Measurements from ENCODE around the gene DAD1. TPM values are rescaled to one million over a fixed set of nuclear protein-coding genes. Genes with fewer than 3 reads are reported as not detected.

DAD1 gene
- total and polyA plus RNA-seq, 7 experiments from 2014 or later: 68.8 to 777 (median 123) TPM

GRCh38 chr14:22551605-22551997, 37.4 kb downstream of the DAD1 start:
- CTCF ChIA-PET: interaction anchor here (0.6 to 3.0 kb wide), 8 partner anchors 9 to 429 kb away, joined by 3 to 16 read pairs (median 5); no protein-coding TSS in a partner anchor
- peak overlapping the region; percentile 93 to 99 (median 96) for H3K27ac Mint-ChIP-seq
- Histone ChIP-seq H3K4me1 (ENCODE audit: control insufficient read depth in 2 of 2, insufficient read depth in 2 of 2, low read length in 2 of 2) (peaks cover 92 to 93% of the 10 kb centered on the region in 2 donors), H3K36me3 (ENCODE audit: control insufficient read depth in 2 of 3, insufficient read depth in 3 of 3, low read length in 3 of 3) (peaks cover 54 to 60% (median 54%) of the 10 kb centered on the region in 3 experiments), H3K27ac (ENCODE audit: low read depth, low read length) (peak overlapping the region; percentile 96), H3K27me3 (ENCODE audit: control insufficient read depth in 2 of 2, insufficient read depth in 2 of 2, low read length in 2 of 2) (no peaks in the 10 kb centered on the region), H3K9me3 (ENCODE audit: control insufficient read depth in 2 of 3, low read length in 3 of 3) (no peaks in the 10 kb centered on the region), H3K4me3 (ENCODE audit: low read length) (peak overlapping the region; percentile 18)
- H3K4me1 Mint-ChIP-seq: peaks cover 71 to 97% (median 94%) of the 10 kb centered on the region in 7 donors
- POLR2A ChIA-PET: interaction anchor here (0.6 to 13.3 kb wide), 11 partner anchors 9 to 828 kb away, joined by 3 to 709 read pairs (median 7); no protein-coding TSS in a partner anchor
- peaks cover 0 to 4% (median 0%) of the 10 kb centered on the region in 5 donors for H3K27me3 Mint-ChIP-seq
- intact Hi-C loops (cut with micrococcal nuclease): loop anchor here in 1 of 2 donors (2.0 to 10.0 kb wide), 3 partner anchors 15 to 247 kb away; no protein-coding TSS in a partner anchor
- H3K36me3 Mint-ChIP-seq: peaks cover 36 to 69% (median 58%) of the 10 kb centered on the region in 5 donors
- DNase-seq (peak in 2 of 9 donors; percentile 33 to 42), ATAC-seq (no peak)
- H3K9me3 Mint-ChIP-seq: peaks cover 0 to 14% (median 0%) of the 10 kb centered on the region in 11 donors
- H3K4me3 Mint-ChIP-seq: peak overlapping the region; percentile 79 to 92 (median 82)

- DNase-seq (peak in 8 of 9 donors; percentile 54 to 86 (median 62)), ATAC-seq (peak; percentile 57)
- intact Hi-C loops (cut with micrococcal nuclease): loop anchor here (1.0 to 10.0 kb wide), 7 partner anchors 9 to 245 kb away; no protein-coding TSS in a partner anchor
- CTCF ChIA-PET: interaction anchor here (0.7 to 3.0 kb wide), 14 partner anchors 8 to 816 kb away, joined by 3 to 14 read pairs (median 4); no protein-coding TSS in a partner anchor
- Mint-ChIP-seq H3K36me3 (peaks cover 45 to 78% (median 70%) of the 10 kb centered on the region in 5 donors), H3K9me3 (peaks cover 0 to 10% (median 0%) of the 10 kb centered on the region in 11 donors), H3K27ac (peak overlapping the region; percentile 93 to 99 (median 96)), H3K4me3 (peak overlapping the region; percentile 79 to 92 (median 82)), H3K4me1 (peaks cover 67 to 98% (median 96%) of the 10 kb centered on the region in 7 donors), H3K27me3 (no peaks in the 10 kb centered on the region)
- peak overlapping the region; percentile 47 for H3K4me3 ChIP-seq (ENCODE audit: low read length)
- no peaks in the 10 kb centered on the region for H3K27me3 ChIP-seq (ENCODE audit: control insufficient read depth in 2 of 2, insufficient read depth in 2 of 2, low read length in 2 of 2)
- peaks cover 97 to 98% of the 10 kb centered on the region in 2 donors for H3K4me1 ChIP-seq (ENCODE audit: control insufficient read depth in 2 of 2, insufficient read depth in 2 of 2, low read length in 2 of 2)
- POLR2A ChIA-PET: interaction anchor here (0.6 to 13.3 kb wide), 16 partner anchors 8 to 838 kb away, joined by 3 to 709 read pairs (median 4); no protein-coding TSS in a partner anchor
- no peaks in the 10 kb centered on the region for H3K9me3 ChIP-seq (ENCODE audit: control insufficient read depth in 2 of 3, low read length in 3 of 3)
- peaks cover 54 to 73% (median 60%) of the 10 kb centered on the region in 3 experiments for H3K36me3 ChIP-seq (ENCODE audit: control insufficient read depth in 2 of 3, insufficient read depth in 3 of 3, low read length in 3 of 3)
- H3K27ac ChIP-seq (ENCODE audit: low read depth, low read length): peak overlapping the region; percentile 96
Observed at GRCh38 chr14:22549981-22550673, 38.9 kb downstream of the DAD1 start.

- H3K4me3 ChIP-seq (ENCODE audit: low read length): peak overlapping the region; percentile 47
- peaks cover 54 to 75% (median 60%) of the 10 kb centered on the region in 3 experiments for H3K36me3 ChIP-seq (ENCODE audit: control insufficient read depth in 2 of 3, insufficient read depth in 3 of 3, low read length in 3 of 3)
- CTCF ChIA-PET: interaction anchor here (0.7 to 3.0 kb wide), 7 partner anchors 7 to 815 kb away, joined by 3 to 14 read pairs (median 3); no protein-coding TSS in a partner anchor
- no peaks in the 10 kb centered on the region for H3K27me3 ChIP-seq (ENCODE audit: control insufficient read depth in 2 of 2, insufficient read depth in 2 of 2, low read length in 2 of 2)
- no peaks in the 10 kb centered on the region for H3K9me3 ChIP-seq (ENCODE audit: control insufficient read depth in 2 of 3, low read length in 3 of 3)
- Mint-ChIP-seq H3K9me3 (peaks cover 0 to 10% (median 0%) of the 10 kb centered on the region in 11 donors), H3K27ac (peak overlapping the region; percentile 93 to 99 (median 96)), H3K4me3 (peak overlapping the region; percentile 79 to 92 (median 82)), H3K4me1 (peaks cover 66 to 98% (median 96%) of the 10 kb centered on the region in 7 donors), H3K27me3 (no peaks in the 10 kb centered on the region), H3K36me3 (peaks cover 48 to 84% (median 75%) of the 10 kb centered on the region in 5 donors)
- H3K4me1 ChIP-seq (ENCODE audit: control insufficient read depth in 2 of 2, insufficient read depth in 2 of 2, low read length in 2 of 2): peaks cover 97 to 98% of the 10 kb centered on the region in 2 donors
- peak overlapping the region; percentile 96 for H3K27ac ChIP-seq (ENCODE audit: low read depth, low read length)
- intact Hi-C loops (cut with micrococcal nuclease): no loop called here
- ATAC-seq: no peak
- POLR2A ChIA-PET: interaction anchor here (0.6 to 13.3 kb wide), 14 partner anchors 7 to 838 kb away, joined by 3 to 709 read pairs (median 4); no protein-coding TSS in a partner anchor
- no peak for DNase-seq
Observed at GRCh38 chr14:22549324-22549962, 39.6 kb downstream of the DAD1 start.

GRCh38 chr14:22547948-22548750, 40.9 kb downstream of the DAD1 start:
- peaks cover 56 to 78% (median 60%) of the 10 kb centered on the region in 3 experiments for H3K36me3 ChIP-seq (ENCODE audit: control insufficient read depth in 2 of 3, insufficient read depth in 3 of 3, low read length in 3 of 3)
- Mint-ChIP-seq H3K27ac (peak overlapping the region; percentile 93 to 99 (median 96)), H3K27me3 (no peaks in the 10 kb centered on the region), H3K9me3 (peaks cover 0 to 11% (median 0%) of the 10 kb centered on the region in 11 donors), H3K36me3 (peaks cover 52 to 89% (median 84%) of the 10 kb centered on the region in 5 donors), H3K4me3 (peak overlapping the region; percentile 79 to 92 (median 81)), H3K4me1 (peaks cover 70 to 100% (median 98%) of the 10 kb centered on the region in 7 donors)
- no peaks in the 10 kb centered on the region for H3K27me3 ChIP-seq (ENCODE audit: control insufficient read depth in 2 of 2, insufficient read depth in 2 of 2, low read length in 2 of 2)
- H3K4me1 ChIP-seq (ENCODE audit: control insufficient read depth in 2 of 2, insufficient read depth in 2 of 2, low read length in 2 of 2): peaks cover 98% of the 10 kb centered on the region in 2 donors
- H3K9me3 ChIP-seq (ENCODE audit: control insufficient read depth in 2 of 3, low read length in 3 of 3): no peaks in the 10 kb centered on the region
- H3K27ac ChIP-seq (ENCODE audit: low read depth, low read length): peak overlapping the region; percentile 90
- no peak for DNase-seq
- intact Hi-C loops (cut with micrococcal nuclease): loop anchor here in 1 of 2 donors (1.0 kb wide), 1 partner anchor 8 kb away; no protein-coding TSS in a partner anchor
- peak overlapping the region; percentile 53 for H3K4me3 ChIP-seq (ENCODE audit: low read length)
- no peak for ATAC-seq
- ChIA-PET CTCF (interaction anchor here (0.6 to 4.2 kb wide), 8 partner anchors 8 to 837 kb away, joined by 3 to 17 read pairs (median 5); no protein-coding TSS in a partner anchor), POLR2A (interaction anchor here (0.6 to 13.3 kb wide), 10 partner anchors 3 to 654 kb away, joined by 3 to 709 read pairs (median 116); no protein-coding TSS in a partner anchor)

- ATAC-seq (no peak), DNase-seq (no peak)
- H3K27ac Mint-ChIP-seq: peak overlapping the region; percentile 93 to 99 (median 96)
- H3K27me3 Mint-ChIP-seq: no peaks in the 10 kb centered on the region
- Histone ChIP-seq H3K4me3 (ENCODE audit: low read length) (peak overlapping the region; percentile 53), H3K36me3 (ENCODE audit: control insufficient read depth in 2 of 3, insufficient read depth in 3 of 3, low read length in 3 of 3) (peaks cover 57 to 78% (median 61%) of the 10 kb centered on the region in 3 experiments), H3K27ac (ENCODE audit: low read depth, low read length) (peak overlapping the region; percentile 90), H3K9me3 (ENCODE audit: control insufficient read depth in 2 of 3, low read length in 3 of 3) (no peaks in the 10 kb centered on the region), H3K27me3 (ENCODE audit: control insufficient read depth in 2 of 2, insufficient read depth in 2 of 2, low read length in 2 of 2) (no peaks in the 10 kb centered on the region), H3K4me1 (ENCODE audit: control insufficient read depth in 2 of 2, insufficient read depth in 2 of 2, low read length in 2 of 2) (peaks cover 96 to 98% of the 10 kb centered on the region in 2 donors)
- H3K4me1 Mint-ChIP-seq: peaks cover 69 to 100% (median 98%) of the 10 kb centered on the region in 7 donors
- intact Hi-C loops (cut with micrococcal nuclease): no loop called here
- ChIA-PET POLR2A (interaction anchor here (0.6 to 13.3 kb wide), 11 partner anchors 4 to 1015 kb away, joined by 3 to 709 read pairs (median 7); no protein-coding TSS in a partner anchor), CTCF (interaction anchor here (0.6 to 4.2 kb wide), 12 partner anchors 8 to 836 kb away, joined by 3 to 17 read pairs (median 4); no protein-coding TSS in a partner anchor)
- peaks cover 0 to 11% (median 0%) of the 10 kb centered on the region in 11 donors for H3K9me3 Mint-ChIP-seq
- peaks cover 55 to 91% (median 89%) of the 10 kb centered on the region in 5 donors for H3K36me3 Mint-ChIP-seq
- H3K4me3 Mint-ChIP-seq: peak overlapping the region; percentile 76 to 92 (median 80)
Observed at GRCh38 chr14:22547313-22547947, 41.6 kb downstream of the DAD1 start.
